NOMO-1 treated with dmso at 0.1 percent for 144 hours (cell line): ENCODE results near the gene WNT16.

Experiments used
- DNase-seq: peaks from one replicate; lab custom pipeline; 2025; ENCODE audit not compliant: unreplicated experiment; lab: John Stamatoyannopoulos, UW

The WNT16 gene

GRCh38 chr7:121342631-121343030 lies 13.8 kb downstream of the WNT16 start:
- no peak for DNase-seq

DNA sequence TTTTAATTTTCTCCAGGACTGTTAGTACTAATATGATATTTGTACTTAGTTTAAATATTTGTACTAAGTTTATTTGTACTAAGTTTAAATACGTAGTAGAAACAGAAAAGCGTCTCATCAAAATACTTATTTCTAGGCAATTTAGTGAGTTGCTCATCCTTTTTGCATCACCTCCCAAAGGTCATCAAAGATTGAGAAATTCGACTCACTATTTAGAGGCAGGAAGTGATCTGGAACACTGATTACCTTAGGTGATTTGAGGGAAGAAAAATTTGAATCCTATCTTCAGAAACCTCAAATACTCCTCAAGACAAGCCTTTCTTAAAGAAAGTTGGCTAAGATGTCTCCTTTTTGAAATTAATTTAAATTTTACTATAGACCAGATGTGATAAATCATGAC lies 14.5 kb downstream of the WNT16 start:
- DNase-seq, result no peak

- DNase-seq, result no peak
Measured at GRCh38 chr7:121344093-121344492, 15.3 kb downstream of the WNT16 start.

DNA sequence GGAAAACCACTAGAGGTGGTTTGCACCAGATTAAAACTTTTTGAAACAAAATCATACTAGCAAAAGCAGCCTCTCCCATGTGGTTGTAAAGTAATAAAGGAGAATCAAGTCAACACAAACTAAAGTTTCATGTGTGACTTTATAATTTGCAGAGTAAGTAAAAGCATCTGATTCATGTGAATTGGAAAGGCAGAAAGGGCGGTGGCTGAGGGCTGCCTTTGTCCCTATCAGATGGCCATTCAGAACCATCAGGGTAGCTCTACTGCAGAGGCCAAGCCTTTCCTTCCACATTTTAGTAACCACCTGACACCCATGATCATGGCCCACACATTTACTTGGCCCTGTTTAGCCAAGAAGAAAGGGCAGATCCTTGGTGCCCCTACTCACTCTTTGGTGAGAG lies 15.7 kb downstream of the WNT16 start:
- no peak for DNase-seq

DNA sequence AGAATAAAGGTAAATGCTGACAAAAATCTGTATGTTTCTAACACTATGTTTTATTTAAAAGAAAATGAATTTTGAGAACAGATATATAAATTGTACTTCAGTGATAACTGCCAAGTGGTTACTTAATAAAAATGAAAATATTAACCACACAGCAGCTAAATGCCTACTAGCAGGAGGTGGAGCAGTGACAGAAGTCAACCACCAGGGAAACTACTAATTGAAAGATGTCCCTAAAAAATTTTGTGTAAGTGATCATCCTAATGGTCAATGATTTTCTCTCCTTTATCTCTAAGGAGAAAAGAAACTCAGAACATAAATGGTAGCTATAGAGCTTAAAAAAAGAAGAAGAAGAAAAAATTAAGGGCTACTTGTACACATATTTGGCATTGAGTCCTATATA lies 22.9 kb downstream of the WNT16 start:
- no peak for DNase-seq

- no peak for DNase-seq
Measured at GRCh38 chr7:121352323-121352722, 23.5 kb downstream of the WNT16 start.

- no peak for DNase-seq
Measured at GRCh38 chr7:121355574-121355973, 26.8 kb downstream of the WNT16 start.

- DNase-seq, result no peak
Measured at GRCh38 chr7:121360564-121360963, 31.8 kb downstream of the WNT16 start.

GRCh38 chr7:121366852-121367431 lies 38.1 kb downstream of the WNT16 start:
- no peak for DNase-seq

DNA sequence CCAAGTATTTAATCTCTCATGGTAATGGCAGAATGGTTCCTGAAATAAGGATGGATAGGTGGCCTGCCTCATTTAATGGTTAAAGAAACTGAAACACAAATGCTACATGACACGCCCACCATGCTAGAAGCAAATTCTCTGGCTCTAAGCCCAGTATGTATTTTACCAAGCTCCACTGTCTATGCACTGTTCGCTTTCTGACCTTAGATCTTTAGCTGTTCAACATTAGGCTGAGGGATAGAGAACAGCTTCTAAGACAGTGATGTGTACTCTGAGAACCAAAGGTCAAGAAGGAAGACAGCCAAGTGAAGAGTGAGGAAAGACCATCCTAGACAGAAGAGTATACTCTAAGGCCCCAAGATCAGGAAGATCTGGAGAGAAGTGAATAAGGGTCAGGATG lies 40.7 kb downstream of the WNT16 start:
- DNase-seq, result no peak

GRCh38 chr7:121371367-121371766 lies 42.6 kb downstream of the WNT16 start:
- DNase-seq, result no peak

- no peak for DNase-seq
Measured at GRCh38 chr7:121371883-121372282, 43.1 kb downstream of the WNT16 start.

DNA sequence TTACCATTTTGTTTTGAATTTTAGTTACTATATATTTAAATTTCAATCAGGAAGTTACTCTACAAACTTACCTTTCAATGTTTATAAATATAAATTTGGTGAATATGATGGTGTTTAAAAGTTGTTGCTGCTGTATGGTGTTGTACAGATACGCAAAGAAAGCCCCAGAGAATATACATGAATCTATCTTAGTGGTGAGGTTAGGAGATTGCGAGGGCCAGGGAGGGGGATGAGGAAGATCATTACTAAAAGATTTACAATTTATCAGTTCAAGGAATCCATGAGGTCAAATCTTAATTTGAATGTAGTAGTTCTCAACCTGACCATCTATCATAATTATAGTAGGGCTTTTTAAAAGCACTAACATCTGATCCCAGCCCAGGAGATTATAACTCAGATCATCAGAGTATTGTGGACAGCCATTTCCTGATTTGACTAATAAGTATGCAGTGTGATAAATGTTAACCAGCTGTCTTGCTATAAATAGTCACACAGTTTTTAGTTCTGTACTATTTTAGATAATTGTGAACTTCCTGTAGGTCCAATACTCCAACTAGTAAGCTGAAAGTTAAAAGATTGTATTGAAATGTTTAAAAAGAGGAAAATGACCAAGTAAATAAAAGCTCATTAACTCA lies 43.7 kb downstream of the WNT16 start:
- DNase-seq, result no peak

GRCh38 chr7:121373177-121373576 lies 44.4 kb downstream of the WNT16 start:
- DNase-seq, result no peak

- DNase-seq, result no peak
Measured at GRCh38 chr7:121376979-121377378, 48.2 kb downstream of the WNT16 start.

DNA sequence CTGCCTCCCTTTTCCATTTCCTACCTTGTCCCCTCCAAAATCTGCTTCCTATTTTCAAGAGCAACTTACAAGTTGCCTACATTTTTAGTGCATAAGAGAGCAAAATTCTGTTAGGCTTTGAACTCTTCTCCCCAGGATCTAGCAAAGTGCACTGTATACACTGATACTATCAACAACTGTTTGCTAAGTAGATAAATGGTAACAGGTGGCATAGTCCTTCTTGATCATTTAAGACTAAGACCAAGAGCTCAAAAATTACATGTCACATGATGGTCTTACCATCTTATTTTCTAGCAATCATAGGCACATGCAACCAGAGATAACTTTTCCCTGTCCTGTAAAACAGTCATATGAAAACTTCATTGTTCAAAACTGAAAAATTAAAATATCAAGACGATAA lies 51.1 kb downstream of the WNT16 start:
- no peak for DNase-seq

- no peak for DNase-seq
Measured at GRCh38 chr7:121382473-121382872, 53.7 kb downstream of the WNT16 start.

DNA sequence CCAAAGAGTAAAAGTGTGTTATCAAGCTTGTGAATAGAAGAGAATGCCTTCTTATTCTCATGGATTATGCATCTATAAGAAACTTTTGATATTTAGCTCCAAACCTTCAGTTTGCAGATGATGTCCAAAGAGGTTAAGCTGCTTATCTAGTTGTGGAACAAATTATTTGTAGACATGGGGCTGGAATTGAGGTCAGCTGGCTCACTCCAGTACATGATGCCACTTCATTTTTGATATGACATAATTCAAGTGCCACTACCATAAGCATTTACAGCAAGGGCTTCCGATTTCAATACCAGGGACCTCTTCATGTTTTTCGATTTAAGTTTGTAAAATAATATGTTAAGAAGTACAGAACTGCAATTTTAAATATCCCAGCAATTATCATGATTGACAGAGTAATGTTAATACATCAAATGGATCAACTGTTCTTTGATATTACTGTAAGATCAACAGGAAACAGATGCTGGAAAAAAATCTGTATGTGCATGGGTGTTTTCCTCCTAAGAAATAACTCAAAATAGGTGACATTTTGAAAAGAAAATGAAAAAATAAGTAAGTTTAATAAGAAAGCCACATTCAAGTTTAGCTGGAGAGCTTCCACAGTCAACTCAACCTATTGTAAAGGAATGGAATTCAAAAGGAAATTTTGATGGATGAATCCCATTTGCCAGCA lies 54.6 kb downstream of the WNT16 start:
- no peak for DNase-seq

- no peak for DNase-seq
Measured at GRCh38 chr7:121384265-121384664, 55.5 kb downstream of the WNT16 start.

- no peak for DNase-seq
Measured at GRCh38 chr7:121385056-121385799, 56.4 kb downstream of the WNT16 start.

DNA sequence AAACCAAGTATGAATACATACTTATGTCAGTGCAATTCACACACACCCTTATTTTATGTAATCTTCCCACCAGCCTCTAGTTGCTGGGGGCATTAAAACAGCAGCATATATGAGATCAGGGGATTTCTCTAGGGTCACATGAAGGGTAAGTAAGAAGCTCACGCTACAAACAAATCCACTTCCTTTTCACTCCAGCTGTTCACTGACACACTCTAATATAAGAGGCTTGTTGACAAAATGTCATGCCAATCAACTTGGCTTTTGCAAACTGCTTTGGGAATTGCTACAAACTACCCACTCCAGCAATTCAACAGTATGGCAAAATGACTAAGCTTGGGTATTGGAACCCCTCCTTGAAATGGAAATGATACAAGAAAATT lies 57.0 kb downstream of the WNT16 start:
- DNase-seq, result no peak

GRCh38 chr7:121388950-121389349 lies 60.1 kb downstream of the WNT16 start:
- DNase-seq, result no peak
